ENCODE results near the gene GPBP1. TPM values are rescaled to one million over a fixed set of nuclear protein-coding genes. Genes with fewer than 3 reads are reported as not detected.

Gene GPBP1
- total RNA-seq, 1 experiment from 2014 or later, result 112 TPM

DNA sequence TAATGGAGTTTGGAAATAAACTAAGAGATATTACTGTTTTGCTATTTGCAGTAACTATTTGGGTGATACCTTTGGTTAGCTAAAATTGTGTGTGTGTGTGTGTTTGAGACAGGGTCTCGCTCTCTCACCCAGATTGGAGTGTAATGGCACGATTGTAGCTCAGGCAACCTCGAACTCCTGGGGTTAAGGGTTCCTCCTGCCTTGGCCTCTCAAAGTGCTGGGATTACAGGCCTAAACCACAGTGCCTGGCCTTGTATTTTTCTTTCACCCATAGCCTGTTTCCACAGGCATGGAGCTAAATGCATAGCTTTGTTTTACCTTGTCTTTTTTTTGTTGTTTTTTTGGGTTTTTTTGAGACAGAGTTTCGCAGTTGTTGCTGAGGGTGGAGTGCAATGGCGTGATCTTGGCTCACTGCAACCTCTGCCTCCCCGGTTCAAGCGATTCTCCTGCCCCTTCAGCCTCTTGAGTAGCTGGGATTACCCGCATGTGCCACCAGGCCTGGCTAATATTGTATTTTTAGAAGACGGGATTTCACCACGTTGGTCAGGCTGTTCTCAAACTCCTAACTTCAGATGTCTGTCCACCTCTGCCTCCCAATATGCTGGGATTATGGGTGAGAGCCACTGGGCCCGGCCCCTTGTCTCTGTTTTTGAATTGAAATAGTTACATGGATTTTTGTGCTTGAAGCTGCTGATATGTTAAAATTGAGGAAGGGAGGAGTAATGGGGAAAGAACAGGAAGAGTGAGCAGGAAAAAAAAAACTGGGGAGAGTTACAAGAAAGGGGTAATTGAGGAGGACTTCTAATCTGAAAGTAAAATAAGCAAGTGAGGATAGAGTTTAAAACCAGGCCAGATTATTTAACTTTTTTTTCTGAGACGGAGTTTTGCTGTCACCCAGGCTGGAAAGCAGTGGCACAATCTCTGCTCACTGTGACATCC, 5.7 kb downstream of the GPBP1 start:
- Histone ChIP-seq H3K9me3 (ENCODE audit: control insufficient read depth, low read depth, low read length) (no peaks in the 10 kb centered on the region), H3K9ac (ENCODE audit: extremely low read depth, insufficient read length, low read length) (no peak overlapping the region)
- H3K27ac Mint-ChIP-seq, result peak overlapping the region in 1 of 3 experiments; percentile 37; a peak in 3 of 7 replicates

More for the DNA sequence above, 5.7 kb downstream of the GPBP1 start:
- Histone ChIP-seq H4K20me1 (ENCODE audit: control insufficient read depth, insufficient read depth, insufficient read length) (no peaks in the 10 kb centered on the region), H3K4me1 (ENCODE audit: insufficient read depth, low read length) (no peaks in the 10 kb centered on the region), H2BK15ac (ENCODE audit: low read depth, low read length) (no peak overlapping the region), H3K23me2 (ENCODE audit: insufficient read length, low read depth, low read length, poor library complexity, severe bottlenecking) (peaks cover 3% of the 10 kb centered on the region), H3K4ac (ENCODE audit: low read depth, low read length) (no peak overlapping the region), H3K27ac (ENCODE audit: insufficient read length, low read depth, low read length) (no peak overlapping the region), H3K23ac (ENCODE audit: insufficient read length, low read depth, low read length) (no peak overlapping the region), H2BK20ac (ENCODE audit: low read depth, low read length, poor library complexity, severe bottlenecking) (no peak overlapping the region), H3K14ac (ENCODE audit: insufficient read depth, low read length) (no peak overlapping the region), H3K18ac (ENCODE audit: insufficient read length, low read depth, low read length) (no peak overlapping the region), H4K8ac (replicated peaks; ENCODE audit: insufficient read length, low read depth, low read length) (no peak overlapping the region), H4K91ac (ENCODE audit: insufficient read length, low read depth, low read length) (no peak overlapping the region), H3K79me1 (ENCODE audit: insufficient read depth, low read depth, low read length, poor library complexity, severe bottlenecking) (no peaks in the 10 kb centered on the region), H2BK12ac (ENCODE audit: insufficient read length, low read depth, low read length) (no peak overlapping the region), H2AFZ (ENCODE audit: low read length) (no peak overlapping the region), H3K56ac (ENCODE audit: insufficient read length, low read depth, low read length) (no peak overlapping the region), H3T11ph (ENCODE audit: low read length) (no peak overlapping the region), H4K5ac (ENCODE audit: insufficient read length, low read depth, low read length) (no peak overlapping the region), H3K4me2 (ENCODE audit: insufficient read depth, insufficient read length, low read length) (peak overlapping the region; percentile 33), H2BK120ac (ENCODE audit: low read depth, low read length, poor library complexity, severe bottlenecking) (no peak overlapping the region), H3K79me2 (ENCODE audit: insufficient read depth, low read length) (peaks cover 90% of the 10 kb centered on the region), H2AK5ac (ENCODE audit: insufficient read length, low read length) (no peak overlapping the region), H3K27me3 (ENCODE audit: insufficient read depth, low read length) (no peaks in the 10 kb centered on the region), H2BK5ac (ENCODE audit: insufficient read length, low read length) (no peak overlapping the region)
- Mint-ChIP-seq H3K4me1 (peaks cover 45 to 57% of the 10 kb centered on the region in 2 experiments), H3K36me3 (ENCODE audit: insufficient read depth in 1 of 3, low read depth in 3 of 3) (peaks cover 42 to 71% (median 65%) of the 10 kb centered on the region in 3 experiments), H3K4me3 (peak overlapping the region; percentile 98), H3K27me3 (ENCODE audit: low read depth) (no peaks in the 10 kb centered on the region; the same call in 1 of the 2 replicates), H3K9me3 (no peaks in the 10 kb centered on the region; a peak in 2 of 5 replicates)
- DNase-seq, result no peak
- WGBS (ENCODE audit: extremely low coverage, insufficient read length, low lambda C conversion rate), result no CpG with 5 or more reads among the region's 12 CpGs
- TF ChIP-seq CTCF (conservative IDR thresholded peaks at IDR 0.05), result no peak
